Measurements from ENCODE around the gene MNX1.

- TF ChIP-seq, protein P1, sequence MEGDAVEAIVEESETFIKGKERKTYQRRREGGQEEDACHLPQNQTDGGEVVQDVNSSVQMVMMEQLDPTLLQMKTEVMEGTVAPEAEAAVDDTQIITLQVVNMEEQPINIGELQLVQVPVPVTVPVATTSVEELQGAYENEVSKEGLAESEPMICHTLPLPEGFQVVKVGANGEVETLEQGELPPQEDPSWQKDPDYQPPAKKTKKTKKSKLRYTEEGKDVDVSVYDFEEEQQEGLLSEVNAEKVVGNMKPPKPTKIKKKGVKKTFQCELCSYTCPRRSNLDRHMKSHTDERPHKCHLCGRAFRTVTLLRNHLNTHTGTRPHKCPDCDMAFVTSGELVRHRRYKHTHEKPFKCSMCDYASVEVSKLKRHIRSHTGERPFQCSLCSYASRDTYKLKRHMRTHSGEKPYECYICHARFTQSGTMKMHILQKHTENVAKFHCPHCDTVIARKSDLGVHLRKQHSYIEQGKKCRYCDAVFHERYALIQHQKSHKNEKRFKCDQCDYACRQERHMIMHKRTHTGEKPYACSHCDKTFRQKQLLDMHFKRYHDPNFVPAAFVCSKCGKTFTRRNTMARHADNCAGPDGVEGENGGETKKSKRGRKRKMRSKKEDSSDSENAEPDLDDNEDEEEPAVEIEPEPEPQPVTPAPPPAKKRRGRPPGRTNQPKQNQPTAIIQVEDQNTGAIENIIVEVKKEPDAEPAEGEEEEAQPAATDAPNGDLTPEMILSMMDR (IDR thresholded peaks at IDR 0.05): no peak
- no peak for TF ChIP-seq EP300 (IDR thresholded peaks at IDR 0.05)
- no peak for TF ChIP-seq POLR2AphosphoS5 (IDR thresholded peaks at IDR 0.05)
- TF ChIP-seq POLR2A (IDR thresholded peaks at IDR 0.05): no peak
These were observed 10.1 kb upstream of the MNX1 start for GRCh38 chr7:157020514-157021070.
